WTC11 (cell line): ENCODE data around the gene GALE. TPM values are rescaled to one million over a fixed set of nuclear protein-coding genes. Genes with fewer than 3 reads are reported as not detected.

Experiments used
- ATAC-seq: fragments of 200-7000 bp; cut with Tn5 transposase; 2 replicates; pipeline ENCODE4 v1.10.0; 2021; ENCODE audit warnings: mild to moderate bottlenecking, moderate library complexity
- CTCF ChIA-PET: fragments of 300-600 bp; sonication (Branson Sonifier 250); formaldehyde crosslinking; loops from one replicate; lab custom pipeline; 2021; ENCODE audit warnings: antibody characterized with exemption; lab: Charles Lee
- POLR2A ChIA-PET: fragments of 350-600 bp; sonication (Branson Sonifier 250); formaldehyde crosslinking; loops from one replicate; lab custom pipeline; 2021; ENCODE audit warnings: antibody characterized with exemption; lab: Charles Lee
- DNase-seq: peaks from one replicate; pipeline ENCODE4 v3.0.0; 2021; ENCODE audit warnings: low spot score
- H3K27ac Mint-ChIP-seq: 2 replicates; pipeline ENCODE4 v1.8.0; 2021; ENCODE audit warnings: mixed read lengths
- H3K27me3 Mint-ChIP-seq: 2 replicates; pipeline ENCODE4 v1.8.0; 2021; ENCODE audit warnings: low read depth, mild to moderate bottlenecking, moderate library complexity, mixed read lengths
- H3K36me3 Mint-ChIP-seq: 2 replicates; pipeline ENCODE4 v1.8.0; 2021; ENCODE audit warnings: mixed read lengths
- H3K4me1 Mint-ChIP-seq: 2 replicates; pipeline ENCODE4 v1.8.0; 2022; ENCODE audit warnings: mixed read lengths
- H3K4me3 Mint-ChIP-seq: 2 replicates; pipeline ENCODE4 v1.8.0; 2021; ENCODE audit warnings: mild to moderate bottlenecking, moderate library complexity, mixed read lengths
- H3K9me3 Mint-ChIP-seq: 2 replicates; pipeline ENCODE4 v1.8.0; 2021; ENCODE audit warnings: mixed read lengths
- ARID4B ChIP-seq: sonication (generic); formaldehyde crosslinking; IDR thresholded peaks from 2 replicates; pipeline ENCODE4 v1.8.0; 2023; ENCODE audit warnings: missing genetic modification reagents, mild to moderate bottlenecking, borderline replicate concordance
- ATF1 ChIP-seq: sonication (generic); formaldehyde crosslinking; IDR thresholded peaks from 2 replicates; pipeline ENCODE4 v1.8.1; 2023; ENCODE audit warnings: mild to moderate bottlenecking, moderate library complexity, missing genetic modification reagents
- CDX4 ChIP-seq: fragments of 250-450 bp; sonication (Bioruptor Pico); IDR thresholded peaks from 2 replicates; pipeline ENCODE4 v1.9.0; 2021; ENCODE audit warnings: moderate library complexity, mild to moderate bottlenecking, inconsistent platforms, borderline replicate concordance
- E2F5 ChIP-seq: sonication (generic); formaldehyde crosslinking; IDR thresholded peaks from 2 replicates; pipeline ENCODE4 v1.8.1; 2022; ENCODE audit warnings: mild to moderate bottlenecking, moderate library complexity, missing genetic modification reagents
- FOXK1 ChIP-seq: sonication (generic); formaldehyde crosslinking; IDR thresholded peaks from 2 replicates; pipeline ENCODE4 v1.8.0; 2022; ENCODE audit warnings: mild to moderate bottlenecking, moderate library complexity, missing genetic modification reagents
- GTF2I ChIP-seq: fragments of 250-450 bp; sonication (Bioruptor Pico); conservative IDR thresholded peaks from 2 replicates; pipeline ENCODE4 v1.4.0; 2021; ENCODE audit warnings: mild to moderate bottlenecking
- JAZF1 ChIP-seq: fragments of 250-450 bp; sonication (Bioruptor Pico); IDR thresholded peaks from 2 replicates; pipeline ENCODE4 v1.9.0; 2021; ENCODE audit warnings: moderate library complexity, mild to moderate bottlenecking, inconsistent platforms
- JUN ChIP-seq: sonication (generic); formaldehyde crosslinking; IDR thresholded peaks from 2 replicates; pipeline ENCODE4 v1.8.0; 2023; ENCODE audit warnings: mild to moderate bottlenecking, missing genetic modification reagents
- NFE2L1 ChIP-seq: sonication (generic); formaldehyde crosslinking; IDR thresholded peaks from 2 replicates; pipeline ENCODE4 v1.8.1; 2023; ENCODE audit warnings: missing genetic modification reagents
- NR3C1 ChIP-seq: sonication (generic); formaldehyde crosslinking; conservative IDR thresholded peaks from 2 replicates; pipeline ENCODE4 v1.8.1; 2023; ENCODE audit warnings: low read depth, mild to moderate bottlenecking, missing genetic modification reagents
- SMAD4 ChIP-seq: sonication (generic); formaldehyde crosslinking; IDR thresholded peaks from 2 replicates; pipeline ENCODE4 v1.8.0; 2022; ENCODE audit warnings: mild to moderate bottlenecking, missing genetic modification reagents
- TEAD1 ChIP-seq: sonication (generic); formaldehyde crosslinking; IDR thresholded peaks from 2 replicates; pipeline ENCODE4 v1.8.0; 2022; ENCODE audit warnings: mild to moderate bottlenecking, missing genetic modification reagents
- USF2 ChIP-seq: sonication (generic); formaldehyde crosslinking; IDR thresholded peaks from 2 replicates; pipeline ENCODE4 v1.8.1; 2023; ENCODE audit warnings: mild to moderate bottlenecking, missing genetic modification reagents, moderate library complexity
- ZBTB21 ChIP-seq: sonication (generic); formaldehyde crosslinking; IDR thresholded peaks from 2 replicates; pipeline ENCODE4 v1.8.1; 2023; ENCODE audit warnings: mild to moderate bottlenecking, missing genetic modification reagents, borderline replicate concordance
- ZNF121 ChIP-seq: sonication (generic); formaldehyde crosslinking; IDR thresholded peaks from 2 replicates; pipeline ENCODE4 v1.8.0; 2023; ENCODE audit warnings: missing genetic modification reagents
- ZNF138 ChIP-seq: sonication (generic); formaldehyde crosslinking; conservative IDR thresholded peaks from 2 replicates; pipeline ENCODE4 v1.8.1; 2022; ENCODE audit warnings: mild to moderate bottlenecking, moderate library complexity, missing genetic modification reagents
- ZNF219 ChIP-seq: sonication (generic); formaldehyde crosslinking; IDR thresholded peaks from 2 replicates; pipeline ENCODE4 v1.8.0; 2023; ENCODE audit warnings: missing genetic modification reagents, mild to moderate bottlenecking, borderline replicate concordance
- ZNF317 ChIP-seq: sonication (generic); formaldehyde crosslinking; IDR thresholded peaks from 2 replicates; pipeline ENCODE4 v1.8.1; 2023; ENCODE audit warnings: low read depth, mild to moderate bottlenecking, moderate library complexity, missing genetic modification reagents, borderline replicate concordance
- ZNF416 ChIP-seq: fragments of 250-450 bp; sonication (Bioruptor Pico); IDR thresholded peaks from 2 replicates; pipeline ENCODE4 v1.9.0; 2021; ENCODE audit warnings: mild to moderate bottlenecking, inconsistent platforms
- ZNF423 ChIP-seq: fragments of 250-450 bp; sonication (Bioruptor Pico); IDR thresholded peaks from 2 replicates; pipeline ENCODE4 v2.1.2; 2022; ENCODE audit warnings: mild to moderate bottlenecking, moderate library complexity
- ZNF512 ChIP-seq: sonication (generic); formaldehyde crosslinking; IDR thresholded peaks from 2 replicates; pipeline ENCODE4 v1.8.1; 2022; ENCODE audit warnings: missing genetic modification reagents, borderline replicate concordance
- total RNA-seq: library from RNA; stranded (reverse); gene quantifications from 3 replicates; pipeline ENCODE4 v1.2.3, GENCODE V29; 2021

Gene GALE
- total RNA-seq, 1 experiment from 2014 or later: 30.3 TPM

- H3K27ac Mint-ChIP-seq: no peak overlapping the region
- TF ChIP-seq NR3C1 (CRISPR knock-in tag) (no peak), ZNF219 (CRISPR knock-in tag) (no peak), CDX4 (no peak), ZNF138 (CRISPR knock-in tag) (no peak), ZNF423 (no peak), ARID4B (no peak), E2F5 (CRISPR knock-in tag) (no peak), ZBTB21 (no peak), ZNF317 (CRISPR knock-in tag) (no peak), JAZF1 (no peak), USF2 (CRISPR knock-in tag) (no peak), ATF1 (CRISPR knock-in tag) (no peak), FOXK1 (CRISPR knock-in tag) (no peak), TEAD1 (CRISPR knock-in tag) (no peak), SMAD4 (CRISPR knock-in tag) (no peak), ZNF121 (CRISPR knock-in tag) (no peak), GTF2I (CRISPR knock-in tag) (no peak), JUN (CRISPR knock-in tag) (no peak)
- POLR2A ChIA-PET: no interaction called here
Measured at GRCh38 chr1:23823767-23824166, 23.2 kb upstream of the GALE start.

GRCh38 chr1:23817633-23818032 lies 17.1 kb upstream of the GALE start:
- no peak overlapping the region for H3K27ac Mint-ChIP-seq
- DNase-seq (no peak), ATAC-seq (no peak)
- ChIA-PET POLR2A (interaction anchor here (0.6 kb wide), 1 partner anchor 85 kb away, joined by 3 read pairs; no protein-coding TSS in a partner anchor), CTCF (interaction anchor here (1.0 to 1.1 kb wide), 2 partner anchors 8 to 46 kb away, joined by 3 to 4 read pairs; no protein-coding TSS in a partner anchor)
- H3K27me3 Mint-ChIP-seq: no peaks in the 10 kb centered on the region
- H3K4me1 Mint-ChIP-seq: no peaks in the 10 kb centered on the region
- H3K4me3 Mint-ChIP-seq: no peak overlapping the region
- H3K36me3 Mint-ChIP-seq: peaks cover 20% of the 10 kb centered on the region; the same call in 1 of the 2 replicates
- no peaks in the 10 kb centered on the region for H3K9me3 Mint-ChIP-seq
- no peak for TF ChIP-seq ZNF512 (CRISPR knock-in tag)
- TF ChIP-seq E2F5 (CRISPR knock-in tag): no peak
- TF ChIP-seq ARID4B: no peak
- no peak for TF ChIP-seq NFE2L1 (CRISPR knock-in tag)
- no peak for TF ChIP-seq ZNF219 (CRISPR knock-in tag)
- TF ChIP-seq ZNF416 (CRISPR knock-in tag): no peak

More at GRCh38 chr1:23823767-23824166, 23.2 kb upstream of the GALE start:
- Mint-ChIP-seq H3K27me3 (no peaks in the 10 kb centered on the region), H3K9me3 (no peaks in the 10 kb centered on the region), H3K4me1 (peaks cover 8% of the 10 kb centered on the region), H3K36me3 (no peaks in the 10 kb centered on the region), H3K4me3 (peak overlapping the region; percentile 97)
- CTCF ChIA-PET: interaction anchor here (1.5 to 8.1 kb wide), 2 partner anchors 13 to 22 kb away, joined by 6 to 105 read pairs; no protein-coding TSS in a partner anchor
- no peak for ATAC-seq
- DNase-seq: no peak
